ENCODE results near the gene MUC6. TPM values are rescaled to one million over a fixed set of nuclear protein-coding genes. Genes with fewer than 3 reads are reported as not detected.

Gene MUC6
- total RNA-seq: not detected in 2 replicates

GRCh38 chr11:1036303-1036923 is at the start of gene MUC6:
MUC6 (minus strand) TSS chr11:1036718; CDS start chr11:1036655, 63 bp downstream.
- no peak for DNase-seq (ENCODE audit: extremely low read depth, low read depth, low spot score)

- DNase-seq (ENCODE audit: extremely low read depth, low read depth, low spot score): no peak
Observed at GRCh38 chr11:1085440-1086170, 49.1 kb upstream of the MUC6 start.

- no peak for DNase-seq (ENCODE audit: extremely low read depth, low read depth, low spot score)
Observed at GRCh38 chr11:1084561-1085439, 48.3 kb upstream of the MUC6 start.

- DNase-seq (ENCODE audit: extremely low read depth, low read depth, low spot score): no peak
Observed at GRCh38 chr11:1083621-1084551, 47.4 kb upstream of the MUC6 start.

GRCh38 chr11:1082728-1083620 is 46.5 kb upstream of the MUC6 start:
- no peak for DNase-seq (ENCODE audit: extremely low read depth, low read depth, low spot score)

- DNase-seq (ENCODE audit: extremely low read depth, low read depth, low spot score): no peak
Observed at GRCh38 chr11:1082346-1082727, 45.8 kb upstream of the MUC6 start.

- DNase-seq (ENCODE audit: extremely low read depth, low read depth, low spot score): no peak
Observed at GRCh38 chr11:1081601-1082311, 45.2 kb upstream of the MUC6 start.

GRCh38 chr11:1078191-1078601 is 41.7 kb upstream of the MUC6 start:
- no peak for DNase-seq (ENCODE audit: extremely low read depth, low read depth, low spot score)

GRCh38 chr11:1077417-1078119 is 41.0 kb upstream of the MUC6 start:
- DNase-seq (ENCODE audit: extremely low read depth, low read depth, low spot score): no peak

- no peak for DNase-seq (ENCODE audit: extremely low read depth, low read depth, low spot score)
Observed at GRCh38 chr11:1077033-1077416, 40.5 kb upstream of the MUC6 start.

GRCh38 chr11:1076061-1076665 is 39.6 kb upstream of the MUC6 start:
- DNase-seq (ENCODE audit: extremely low read depth, low read depth, low spot score): no peak

GRCh38 chr11:1075341-1075911 is 38.9 kb upstream of the MUC6 start:
- no peak for DNase-seq (ENCODE audit: extremely low read depth, low read depth, low spot score)

- no peak for DNase-seq (ENCODE audit: extremely low read depth, low read depth, low spot score)
Observed at GRCh38 chr11:1074244-1075221, 38.0 kb upstream of the MUC6 start, which contains the start of gene MUC2. MUC2 (plus strand) TSS chr11:1074874.

- DNase-seq (ENCODE audit: extremely low read depth, low read depth, low spot score): no peak
Observed at GRCh38 chr11:1073851-1074243, 37.3 kb upstream of the MUC6 start.

- DNase-seq (ENCODE audit: extremely low read depth, low read depth, low spot score): no peak
Observed at GRCh38 chr11:1073261-1073724, 36.8 kb upstream of the MUC6 start.

GRCh38 chr11:1072821-1073231 is 36.3 kb upstream of the MUC6 start:
- no peak for DNase-seq (ENCODE audit: extremely low read depth, low read depth, low spot score)
